Right forelimb (tissue), 1 donor: Measurements from ENCODE around the gene AUTS2.

Source experiments
- DNase-seq: peaks from one replicate; pipeline ENCODE4 v3.0.0-alpha.2; 2018

The AUTS2 gene

GRCh38 chr7:70408477-70408876, 810.2 kb downstream of the AUTS2 start:
- no peak for DNase-seq

GRCh38 chr7:70408891-70409290, 810.6 kb downstream of the AUTS2 start:
- no peak for DNase-seq

GRCh38 chr7:70410134-70410750, 812.0 kb downstream of the AUTS2 start:
- DNase-seq, result no peak

- no peak for DNase-seq
Measured at GRCh38 chr7:70414368-70414767, 816.1 kb downstream of the AUTS2 start.

- no peak for DNase-seq
Measured at GRCh38 chr7:70415179-70415972, 817.1 kb downstream of the AUTS2 start.

GRCh38 chr7:70416347-70416985, 818.2 kb downstream of the AUTS2 start:
- no peak for DNase-seq

- no peak for DNase-seq
Measured at GRCh38 chr7:70416986-70417655, 818.8 kb downstream of the AUTS2 start.

GRCh38 chr7:70419526-70420380, 821.5 kb downstream of the AUTS2 start:
- no peak for DNase-seq

- no peak for DNase-seq
Measured at GRCh38 chr7:70420381-70420662, 822.0 kb downstream of the AUTS2 start.

- no peak for DNase-seq
Measured at GRCh38 chr7:70421319-70421718, 823.0 kb downstream of the AUTS2 start.

- no peak for DNase-seq
Measured at GRCh38 chr7:70426249-70426880, 828.1 kb downstream of the AUTS2 start.

GRCh38 chr7:70432567-70433001, 834.3 kb downstream of the AUTS2 start:
- DNase-seq, result no peak

GRCh38 chr7:70434376-70434775, 836.1 kb downstream of the AUTS2 start:
- DNase-seq, result no peak

- DNase-seq, result no peak
Measured at GRCh38 chr7:70434821-70435220, 836.5 kb downstream of the AUTS2 start.

- DNase-seq, result no peak
Measured at GRCh38 chr7:70435634-70436033, 837.4 kb downstream of the AUTS2 start.

- no peak for DNase-seq
Measured at GRCh38 chr7:70436790-70437350, 838.6 kb downstream of the AUTS2 start.

GRCh38 chr7:70439651-70440050, 841.4 kb downstream of the AUTS2 start:
- DNase-seq, result no peak

- no peak for DNase-seq
Measured at GRCh38 chr7:70446448-70447143, 848.3 kb downstream of the AUTS2 start.

GRCh38 chr7:70448312-70448906, 850.1 kb downstream of the AUTS2 start:
- no peak for DNase-seq

GRCh38 chr7:70450731-70451130, 852.5 kb downstream of the AUTS2 start:
- no peak for DNase-seq

- no peak for DNase-seq
Measured at GRCh38 chr7:70455925-70456324, 857.6 kb downstream of the AUTS2 start.
